Mucosa of descending colon (tissue), 3 donors: ENCODE data around the gene CAMKMT. TPM values are rescaled to one million over a fixed set of nuclear protein-coding genes. Genes with fewer than 3 reads are reported as not detected.

Experiments
- ATAC-seq: fragments of 200-7000 bp; cut with Tn5 transposase; one replicate; pipeline ENCODE4 v1.9.1; 2020; ENCODE audit warnings: mild to moderate bottlenecking, moderate library complexity
- DNase-seq, 3 donors: peaks; one replicate each; pipeline ENCODE4 v3.0.0-alpha.2; 2020
- H3K36me3 ChIP-seq: fragments of 200-600 bp; one replicate; pipeline ENCODE4 v1.8.0; 2021; ENCODE audit warnings: low read depth, mild to moderate bottlenecking
- H3K4me1 ChIP-seq: fragments of 200-600 bp; one replicate; pipeline ENCODE4 v1.8.0; 2021; ENCODE audit warnings: low read depth, mild to moderate bottlenecking
- H3K4me3 ChIP-seq: fragments of 200-600 bp; one replicate; pipeline ENCODE4 v1.8.0; 2021; ENCODE audit warnings: mild to moderate bottlenecking
- H3K9me3 ChIP-seq: fragments of 200-600 bp; one replicate; pipeline ENCODE4 v1.8.0; 2021; ENCODE audit warnings: mild to moderate bottlenecking
- intact Hi-C, 2 donors: fragments of 100-400 bp; cut with DNase I in 1 of 2; cut with micrococcal nuclease in 1 of 2; formaldehyde crosslinking; loops; one replicate each; pipeline versions ENCODE4 v1.11.0 to v1.11.1; 2022; cut with DNase I, micrococcal nuclease
- total RNA-seq, 3 donors: library from RNA; stranded (reverse); fragmentation: NEBNext Ultra II Directional in 2 of 3; extraction: Animal tissue kit (Norgen Biotek cat#: 25700) in 2 of 3; gene quantifications; one replicate each; pipeline versions ENCODE4 v1.2.1 to v1.2.4, GENCODE V29; 2021 to 2023
- TF ChIP-seq, protein P1 (sequence below): fragments of 200-600 bp; IDR thresholded peaks from one replicate; pipeline ENCODE4 v1.8.0; 2022; ENCODE audit warnings: antibody characterized with exemption, mild to moderate bottlenecking
- donor health status: DM: no; HTN: no; CAD: no; lungs with moderate emphysema.
- donor health status: DM: no; HTN: no; CAD: no.
- donor health status: DM: no; HTN: yes; CAD: no.

CAMKMT gene
- total RNA-seq, 3 donors from 2014 or later, result 13.2 to 16.0 (median 14.1) TPM

DNA sequence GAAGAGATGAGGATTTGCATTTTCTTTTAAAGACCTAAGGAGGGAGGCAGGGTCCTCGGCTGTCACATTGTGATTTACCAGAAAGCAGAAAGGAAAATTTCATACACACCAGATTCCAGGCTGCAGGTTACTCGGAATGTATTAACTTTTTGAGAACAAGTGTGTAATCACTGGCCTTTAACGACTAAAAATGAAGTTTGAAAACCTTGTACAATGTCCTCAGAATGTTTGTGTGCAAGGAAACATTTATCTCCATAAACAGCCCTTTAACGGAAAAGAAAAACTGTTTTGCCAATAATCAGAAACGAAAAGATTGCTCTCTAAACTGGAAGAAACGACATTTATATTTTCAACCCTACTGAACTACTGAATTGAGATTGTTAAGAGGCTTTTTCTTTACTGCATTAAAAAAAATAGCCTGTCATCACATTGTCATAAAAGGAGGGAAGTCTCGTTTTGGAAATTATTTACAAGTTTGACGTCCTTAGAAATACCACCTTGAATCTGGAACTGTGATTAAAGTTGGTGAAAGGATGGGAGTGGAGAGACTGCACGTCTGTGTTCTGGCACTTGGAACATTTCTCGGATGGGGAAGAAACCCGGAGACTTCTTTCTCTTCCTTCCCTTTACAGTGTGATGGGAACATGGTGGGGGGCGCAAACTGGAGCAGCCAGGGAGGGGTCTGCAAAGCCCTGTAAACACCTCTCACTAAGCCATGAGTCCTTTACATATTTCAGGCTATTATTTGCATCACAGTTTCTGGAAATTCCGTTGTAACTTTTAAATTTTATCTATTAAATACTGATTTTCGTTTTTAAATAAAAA is 445.7 kb downstream of the CAMKMT start:
- Histone ChIP-seq H3K9me3 (no peaks in the 10 kb centered on the region), H3K36me3 (no peaks in the 10 kb centered on the region), H3K4me3 (no peak overlapping the region), H3K4me1 (peaks cover 4% of the 10 kb centered on the region)
- intact Hi-C loops, result no loop called here
- TF ChIP-seq, protein P1, sequence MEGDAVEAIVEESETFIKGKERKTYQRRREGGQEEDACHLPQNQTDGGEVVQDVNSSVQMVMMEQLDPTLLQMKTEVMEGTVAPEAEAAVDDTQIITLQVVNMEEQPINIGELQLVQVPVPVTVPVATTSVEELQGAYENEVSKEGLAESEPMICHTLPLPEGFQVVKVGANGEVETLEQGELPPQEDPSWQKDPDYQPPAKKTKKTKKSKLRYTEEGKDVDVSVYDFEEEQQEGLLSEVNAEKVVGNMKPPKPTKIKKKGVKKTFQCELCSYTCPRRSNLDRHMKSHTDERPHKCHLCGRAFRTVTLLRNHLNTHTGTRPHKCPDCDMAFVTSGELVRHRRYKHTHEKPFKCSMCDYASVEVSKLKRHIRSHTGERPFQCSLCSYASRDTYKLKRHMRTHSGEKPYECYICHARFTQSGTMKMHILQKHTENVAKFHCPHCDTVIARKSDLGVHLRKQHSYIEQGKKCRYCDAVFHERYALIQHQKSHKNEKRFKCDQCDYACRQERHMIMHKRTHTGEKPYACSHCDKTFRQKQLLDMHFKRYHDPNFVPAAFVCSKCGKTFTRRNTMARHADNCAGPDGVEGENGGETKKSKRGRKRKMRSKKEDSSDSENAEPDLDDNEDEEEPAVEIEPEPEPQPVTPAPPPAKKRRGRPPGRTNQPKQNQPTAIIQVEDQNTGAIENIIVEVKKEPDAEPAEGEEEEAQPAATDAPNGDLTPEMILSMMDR, result no peak
- ATAC-seq (no peak), DNase-seq (no peak)

GRCh38 chr2:44810892-44811530 is 449.3 kb downstream of the CAMKMT start:
- TF ChIP-seq, protein P1, result no peak
- intact Hi-C loops, result no loop called here
- DNase-seq, result no peak
- Histone ChIP-seq H3K4me3 (no peak overlapping the region), H3K4me1 (no peaks in the 10 kb centered on the region), H3K36me3 (no peaks in the 10 kb centered on the region), H3K9me3 (no peaks in the 10 kb centered on the region)
- no peak for ATAC-seq

- no peak overlapping the region for H3K4me3 ChIP-seq
- TF ChIP-seq, protein P1, result no peak
- ATAC-seq, result no peak
- H3K9me3 ChIP-seq, result no peaks in the 10 kb centered on the region
- no peaks in the 10 kb centered on the region for H3K36me3 ChIP-seq
- H3K4me1 ChIP-seq, result no peaks in the 10 kb centered on the region
- DNase-seq, result no peak
- intact Hi-C loops, result no loop called here
These were observed 451.4 kb downstream of the CAMKMT start for GRCh38 chr2:44813165-44813564.

DNA sequence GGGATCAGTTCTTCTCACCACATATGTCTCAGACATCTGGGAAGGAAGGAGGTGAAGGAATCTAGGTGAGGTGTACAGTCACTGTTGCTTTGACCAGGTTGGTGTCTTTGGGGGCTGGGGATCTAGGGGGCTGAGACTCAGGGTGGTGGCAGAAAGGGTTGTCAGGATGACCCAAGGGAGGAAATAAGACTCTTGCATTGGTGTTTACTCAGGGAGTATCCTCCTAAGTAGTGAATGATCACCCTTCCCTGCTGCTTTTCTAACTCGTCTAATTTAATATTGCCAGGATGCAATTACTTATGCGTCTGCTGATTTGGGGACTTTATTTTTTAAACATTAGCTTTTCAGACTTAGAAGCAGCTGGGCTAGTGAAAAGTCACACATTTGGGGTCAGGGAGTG is 451.9 kb downstream of the CAMKMT start:
- TF ChIP-seq, protein P1, result no peak
- DNase-seq (no peak), ATAC-seq (no peak)
- Histone ChIP-seq H3K36me3 (no peaks in the 10 kb centered on the region), H3K9me3 (no peaks in the 10 kb centered on the region), H3K4me1 (no peaks in the 10 kb centered on the region), H3K4me3 (no peak overlapping the region)
- intact Hi-C loops, result no loop called here

DNA sequence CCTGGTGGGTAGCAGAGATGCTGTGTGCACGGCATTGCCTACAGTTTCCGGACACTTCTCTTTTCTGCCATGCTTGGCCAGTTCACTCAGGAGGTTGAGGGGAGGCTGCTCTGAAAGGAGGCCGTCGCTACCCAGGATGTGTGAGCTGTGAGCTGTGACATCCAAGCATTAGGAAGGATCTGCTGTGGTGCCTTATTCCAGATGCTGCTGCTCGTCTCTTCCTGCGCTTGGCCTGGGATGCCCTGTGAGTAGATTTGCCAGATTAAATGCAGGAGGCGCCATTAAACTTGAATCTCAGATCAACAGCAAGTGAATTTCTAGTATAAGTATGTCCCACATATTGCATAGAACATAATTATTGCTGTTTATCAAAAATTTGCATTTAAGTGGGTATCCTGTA is 455.5 kb downstream of the CAMKMT start:
- ATAC-seq (no peak), DNase-seq (no peak)
- H3K4me1 ChIP-seq, result no peaks in the 10 kb centered on the region
- H3K36me3 ChIP-seq, result no peaks in the 10 kb centered on the region
- intact Hi-C loops, result no loop called here
- TF ChIP-seq, protein P1, result no peak
- H3K9me3 ChIP-seq, result no peaks in the 10 kb centered on the region
- H3K4me3 ChIP-seq, result no peak overlapping the region
